WTC11 (cell line): ENCODE data around the gene CLEC20A.

Source experiments
- AFF4 ChIP-seq: sonication (generic); formaldehyde crosslinking; IDR thresholded peaks from 2 replicates; pipeline ENCODE4 v1.8.1; 2023; ENCODE audit warnings: mild to moderate bottlenecking, missing genetic modification reagents, borderline replicate concordance
- ATF1 ChIP-seq: sonication (generic); formaldehyde crosslinking; IDR thresholded peaks from 2 replicates; pipeline ENCODE4 v1.8.1; 2023; ENCODE audit warnings: mild to moderate bottlenecking, moderate library complexity, missing genetic modification reagents
- CDX4 ChIP-seq: fragments of 250-450 bp; sonication (Bioruptor Pico); IDR thresholded peaks from 2 replicates; pipeline ENCODE4 v1.9.0; 2021; ENCODE audit warnings: moderate library complexity, mild to moderate bottlenecking, inconsistent platforms, borderline replicate concordance
- CTCF ChIP-seq: fragments of 200-600 bp; IDR thresholded peaks from 2 replicates; pipeline ENCODE4 v1.8.0; 2022; ENCODE audit warnings: antibody characterized with exemption
- E2F4 ChIP-seq: sonication (generic); formaldehyde crosslinking; IDR thresholded peaks from 2 replicates; pipeline ENCODE4 v1.8.1; 2022; ENCODE audit warnings: low read depth, mild to moderate bottlenecking, moderate library complexity, missing genetic modification reagents, borderline replicate concordance
- ELF4 ChIP-seq: sonication (generic); formaldehyde crosslinking; IDR thresholded peaks from 2 replicates; pipeline ENCODE4 v1.8.1; 2022; ENCODE audit warnings: low read depth, mild to moderate bottlenecking, moderate library complexity, missing genetic modification reagents
- FOXK1 ChIP-seq: sonication (generic); formaldehyde crosslinking; IDR thresholded peaks from 2 replicates; pipeline ENCODE4 v1.8.0; 2022; ENCODE audit warnings: mild to moderate bottlenecking, moderate library complexity, missing genetic modification reagents
- ZBTB21 ChIP-seq: sonication (generic); formaldehyde crosslinking; IDR thresholded peaks from 2 replicates; pipeline ENCODE4 v1.8.1; 2023; ENCODE audit warnings: mild to moderate bottlenecking, missing genetic modification reagents, borderline replicate concordance
- ZMAT4 ChIP-seq: fragments of 250-450 bp; sonication (Bioruptor Pico); IDR thresholded peaks from 2 replicates; pipeline ENCODE4 v1.9.0; 2021; ENCODE audit warnings: mild to moderate bottlenecking
- ZNF281 ChIP-seq: sonication (generic); formaldehyde crosslinking; IDR thresholded peaks from 2 replicates; pipeline ENCODE4 v1.8.0; 2023; ENCODE audit warnings: mild to moderate bottlenecking, missing genetic modification reagents
- ZNF396 ChIP-seq: fragments of 250-450 bp; sonication (Bioruptor Pico); IDR thresholded peaks from 2 replicates; pipeline ENCODE4 v1.8.0; 2021; ENCODE audit warnings: mild to moderate bottlenecking, moderate library complexity, borderline replicate concordance

- TF ChIP-seq ZMAT4 (CRISPR knock-in tag) (no peak), ZBTB21 (CRISPR knock-in tag) (no peak), E2F4 (CRISPR knock-in tag) (no peak), CTCF (no peak), CDX4 (CRISPR knock-in tag) (no peak), AFF4 (CRISPR knock-in tag) (no peak), ZNF281 (CRISPR knock-in tag) (no peak), ATF1 (CRISPR knock-in tag) (no peak), ZNF396 (CRISPR knock-in tag) (no peak), ELF4 (CRISPR knock-in tag) (no peak), FOXK1 (CRISPR knock-in tag) (no peak)
Measured at GRCh38 chr1:178486100-178487069, 10.4 kb downstream of the CLEC20A start.
